Measurements from ENCODE around the gene TBC1D30.
"Not testable (repeated sequence)": the region's sequence is repeated elsewhere in the genome, so short reads cannot be mapped to it uniquely, and the experiment has no call there.

TBC1D30 gene, protein sequence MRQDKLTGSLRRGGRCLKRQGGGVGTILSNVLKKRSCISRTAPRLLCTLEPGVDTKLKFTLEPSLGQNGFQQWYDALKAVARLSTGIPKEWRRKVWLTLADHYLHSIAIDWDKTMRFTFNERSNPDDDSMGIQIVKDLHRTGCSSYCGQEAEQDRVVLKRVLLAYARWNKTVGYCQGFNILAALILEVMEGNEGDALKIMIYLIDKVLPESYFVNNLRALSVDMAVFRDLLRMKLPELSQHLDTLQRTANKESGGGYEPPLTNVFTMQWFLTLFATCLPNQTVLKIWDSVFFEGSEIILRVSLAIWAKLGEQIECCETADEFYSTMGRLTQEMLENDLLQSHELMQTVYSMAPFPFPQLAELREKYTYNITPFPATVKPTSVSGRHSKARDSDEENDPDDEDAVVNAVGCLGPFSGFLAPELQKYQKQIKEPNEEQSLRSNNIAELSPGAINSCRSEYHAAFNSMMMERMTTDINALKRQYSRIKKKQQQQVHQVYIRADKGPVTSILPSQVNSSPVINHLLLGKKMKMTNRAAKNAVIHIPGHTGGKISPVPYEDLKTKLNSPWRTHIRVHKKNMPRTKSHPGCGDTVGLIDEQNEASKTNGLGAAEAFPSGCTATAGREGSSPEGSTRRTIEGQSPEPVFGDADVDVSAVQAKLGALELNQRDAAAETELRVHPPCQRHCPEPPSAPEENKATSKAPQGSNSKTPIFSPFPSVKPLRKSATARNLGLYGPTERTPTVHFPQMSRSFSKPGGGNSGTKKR

DNA sequence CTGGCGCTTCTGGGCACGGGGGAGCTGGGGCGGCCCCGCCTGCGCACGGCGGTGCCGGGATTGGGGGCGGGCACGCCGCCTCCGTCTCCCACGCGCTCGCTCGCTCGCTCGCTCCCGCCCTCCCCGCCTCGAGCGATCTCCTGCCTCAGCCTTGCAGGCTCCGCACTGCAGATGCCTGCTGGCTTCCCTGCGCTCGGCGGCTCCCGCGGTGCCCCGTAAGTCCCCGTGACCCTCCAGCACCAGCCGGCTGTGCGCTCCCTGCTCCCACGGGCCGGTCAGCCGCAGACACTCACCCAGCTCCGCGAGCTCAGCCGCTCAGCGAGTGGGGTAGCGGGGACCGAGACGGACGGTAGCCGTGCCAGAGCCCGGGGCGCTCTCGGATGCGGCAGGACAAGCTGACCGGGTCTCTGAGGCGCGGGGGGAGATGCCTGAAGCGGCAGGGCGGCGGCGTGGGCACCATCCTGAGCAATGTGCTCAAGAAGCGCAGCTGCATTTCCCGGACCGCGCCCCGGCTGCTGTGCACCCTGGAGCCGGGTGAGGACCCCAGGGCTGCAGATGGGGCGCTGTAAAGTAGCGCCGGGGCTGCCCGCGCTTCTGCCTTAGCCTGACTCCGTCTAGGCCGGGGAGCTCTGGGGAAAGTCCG is at the start of gene TBC1D30:
TBC1D30 (plus strand) TSS at position 148 of the 643 bp plus-strand sequence; CDS start at position 381, 233 bp downstream.
- no peak for DNase-seq

DNA sequence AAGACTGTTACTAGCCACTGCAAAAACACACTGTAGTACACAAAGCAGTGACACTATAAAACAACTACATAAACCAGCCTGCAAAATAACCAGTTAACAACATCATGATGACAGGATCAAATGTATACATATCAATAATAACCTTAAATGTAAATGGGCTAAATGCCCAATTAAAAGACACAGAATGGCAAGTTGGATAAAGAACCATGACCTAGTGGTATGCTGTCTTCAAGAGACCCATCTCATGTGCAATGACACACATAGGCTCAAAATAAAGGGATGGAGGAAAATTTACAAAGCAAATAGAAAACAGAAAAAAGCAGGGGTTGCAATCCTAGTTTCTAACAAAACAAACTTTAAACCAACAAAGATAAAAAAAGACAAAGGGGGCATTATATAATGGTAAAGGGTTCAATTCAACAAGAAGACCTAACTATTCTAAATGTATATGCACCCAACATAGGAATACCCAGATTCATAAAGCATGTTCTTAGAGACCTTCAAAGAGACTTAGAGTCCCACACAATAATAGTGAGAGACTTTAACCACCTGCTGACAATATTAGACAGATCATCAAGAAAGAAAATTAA is 49.2 kb upstream of the TBC1D30 start:
- DNase-seq, result not testable (repeated sequence)

DNA sequence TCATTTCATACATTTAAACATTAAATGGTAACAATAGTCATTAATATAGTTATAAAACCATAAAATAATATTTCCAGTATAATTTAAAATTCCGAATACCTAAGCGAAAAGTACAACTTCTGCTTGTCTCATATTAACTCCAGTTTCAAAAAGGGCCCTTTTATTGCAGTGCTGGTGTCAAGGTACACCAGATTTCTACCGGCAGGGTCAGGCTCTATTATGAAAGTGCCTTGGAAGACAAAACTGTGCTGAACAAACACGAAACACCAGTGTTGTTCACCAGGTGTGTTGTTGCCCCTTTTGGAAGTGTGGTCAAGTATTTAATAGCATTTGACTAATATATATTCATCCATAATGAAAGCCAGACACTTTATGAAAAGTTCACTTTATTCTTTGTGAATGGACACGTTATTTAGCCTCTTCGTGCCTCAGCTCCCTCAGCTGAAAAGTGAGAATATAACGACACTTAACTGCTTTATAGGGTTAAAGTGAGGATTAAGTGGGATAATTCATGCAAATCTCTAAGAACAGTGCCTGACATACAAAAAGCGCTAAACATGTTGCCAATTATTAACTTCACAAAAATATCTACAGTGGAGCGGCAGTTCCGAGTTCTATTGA is 45.0 kb upstream of the TBC1D30 start:
- peak; percentile 43 for DNase-seq

- DNase-seq, result no peak
Measured at GRCh38 chr12:64780132-64780530, 44.3 kb upstream of the TBC1D30 start.

DNA sequence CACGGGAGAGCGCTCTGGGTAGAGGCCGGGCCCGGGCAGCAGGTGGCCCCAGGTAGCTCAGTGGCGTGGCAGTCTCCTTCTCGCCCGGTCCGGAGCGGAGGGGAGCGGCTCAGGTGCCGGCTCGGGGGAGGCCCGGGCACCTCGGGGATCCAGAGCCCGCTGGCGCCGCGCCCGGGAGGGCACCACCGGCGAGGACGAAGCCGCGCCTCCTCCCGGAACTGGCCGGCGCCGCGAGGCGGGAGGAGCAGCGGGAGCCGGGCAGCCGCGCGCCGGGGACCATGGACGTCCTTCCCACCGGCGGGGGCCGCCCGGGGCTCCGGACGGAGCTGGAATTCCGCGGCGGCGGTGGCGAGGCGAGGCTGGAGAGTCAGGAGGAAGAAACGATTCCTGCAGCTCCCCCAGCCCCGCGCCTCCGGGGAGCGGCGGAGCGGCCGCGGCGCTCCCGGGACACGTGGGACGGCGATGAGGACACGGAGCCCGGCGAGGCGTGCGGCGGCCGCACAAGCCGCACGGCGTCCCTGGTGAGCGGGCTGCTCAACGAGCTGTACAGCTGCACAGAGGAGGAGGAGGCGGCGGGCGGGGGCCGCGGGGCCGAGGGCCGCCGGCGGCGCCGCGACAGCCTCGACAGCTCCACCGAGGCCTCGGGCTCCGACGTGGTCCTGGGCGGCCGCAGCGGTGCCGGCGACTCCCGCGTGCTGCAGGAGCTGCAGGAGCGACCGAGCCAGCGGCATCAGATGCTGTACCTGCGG is 43.7 kb upstream of the TBC1D30 start:
- peak; percentile 95 for DNase-seq

DNA sequence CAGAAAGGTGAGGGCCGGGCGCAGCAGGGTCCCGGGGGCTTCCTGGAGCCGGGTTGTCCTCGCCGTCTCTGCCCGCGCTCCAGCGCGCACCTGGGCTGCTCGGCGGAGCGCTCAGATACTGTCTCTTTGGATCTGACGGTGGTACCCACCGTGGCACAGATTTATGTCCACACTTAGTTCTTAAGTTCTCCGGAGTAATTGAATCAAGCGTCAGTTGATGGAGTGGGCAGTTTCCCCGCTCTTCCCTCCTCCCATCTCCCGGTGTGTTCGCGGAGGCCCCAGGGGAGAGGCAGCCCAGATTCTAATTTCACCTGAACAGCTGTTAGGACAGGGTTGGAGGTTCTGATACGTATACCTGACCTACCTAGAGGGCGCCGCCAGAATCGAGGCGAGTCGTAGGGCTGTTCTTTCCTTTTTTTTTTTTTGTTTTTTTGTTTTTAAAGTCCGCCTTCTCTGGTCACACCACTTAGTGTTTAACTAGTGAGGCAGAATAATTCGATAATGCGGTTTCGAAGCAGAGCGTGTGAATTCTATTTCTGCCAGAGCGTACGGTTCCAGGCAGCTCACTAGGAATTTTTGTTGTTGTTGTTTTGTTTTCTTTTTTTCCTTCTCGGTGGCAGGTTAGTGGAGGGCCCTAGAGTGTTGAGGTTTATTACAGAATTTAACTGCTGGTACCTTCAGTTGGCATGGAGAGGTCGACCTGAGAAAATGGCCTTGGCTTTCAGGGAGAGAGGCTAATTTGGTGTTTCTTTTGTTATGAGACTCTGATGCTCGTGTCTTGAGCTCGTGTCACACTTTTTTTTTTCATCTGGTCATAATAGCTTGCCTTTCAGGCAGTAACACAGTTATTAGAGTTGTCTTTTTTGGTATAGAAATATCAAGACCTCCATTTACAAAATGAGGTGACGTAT is 42.9 kb upstream of the TBC1D30 start:
- peak; percentile 79 for DNase-seq

GRCh38 chr12:64782191-64782876 is 42.1 kb upstream of the TBC1D30 start:
- DNase-seq, result peak; percentile 59

DNA sequence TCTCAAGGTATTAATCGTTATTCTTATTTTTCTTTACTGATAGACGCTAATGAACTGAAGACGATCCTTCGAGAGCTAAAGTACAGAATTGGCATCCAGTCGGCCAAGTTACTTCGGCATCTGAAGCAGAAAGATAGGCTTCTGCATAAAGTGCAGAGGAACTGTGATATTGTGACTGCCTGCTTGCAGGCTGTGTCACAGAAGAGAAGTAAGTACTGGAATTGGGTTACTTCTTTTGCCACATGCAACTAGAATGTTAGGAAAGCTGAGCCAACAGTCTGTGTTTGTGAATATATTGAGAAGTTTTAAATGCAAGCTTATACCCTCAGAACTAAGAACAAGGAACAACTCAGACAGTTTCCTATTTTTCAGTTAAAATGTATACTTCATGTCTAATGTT is 38.6 kb upstream of the TBC1D30 start:
- DNase-seq, result no peak

DNA sequence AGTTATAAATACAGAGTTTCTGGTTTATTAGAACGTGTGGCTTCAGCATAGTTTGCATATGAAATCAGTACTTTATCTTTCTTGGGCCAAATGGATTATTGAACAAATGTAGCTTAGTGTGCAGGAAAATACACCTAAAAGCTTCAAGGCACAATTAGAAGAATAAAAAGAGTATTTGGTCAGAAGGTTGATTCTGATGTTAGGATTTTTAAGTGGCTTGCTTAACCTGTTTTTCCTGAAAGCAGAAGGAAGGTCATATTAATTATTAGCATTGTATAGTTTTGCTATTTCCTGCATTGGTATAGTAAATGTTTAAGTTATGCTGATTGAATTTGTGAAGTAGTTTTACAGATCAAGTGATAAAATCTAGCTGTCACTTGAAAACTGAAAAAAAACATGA is 34.3 kb upstream of the TBC1D30 start:
- DNase-seq, result peak; percentile 86

GRCh38 chr12:64791036-64791435 is 33.4 kb upstream of the TBC1D30 start:
- DNase-seq, result no peak

GRCh38 chr12:64792128-64792527 is 32.3 kb upstream of the TBC1D30 start:
- DNase-seq, result peak; percentile 24

DNA sequence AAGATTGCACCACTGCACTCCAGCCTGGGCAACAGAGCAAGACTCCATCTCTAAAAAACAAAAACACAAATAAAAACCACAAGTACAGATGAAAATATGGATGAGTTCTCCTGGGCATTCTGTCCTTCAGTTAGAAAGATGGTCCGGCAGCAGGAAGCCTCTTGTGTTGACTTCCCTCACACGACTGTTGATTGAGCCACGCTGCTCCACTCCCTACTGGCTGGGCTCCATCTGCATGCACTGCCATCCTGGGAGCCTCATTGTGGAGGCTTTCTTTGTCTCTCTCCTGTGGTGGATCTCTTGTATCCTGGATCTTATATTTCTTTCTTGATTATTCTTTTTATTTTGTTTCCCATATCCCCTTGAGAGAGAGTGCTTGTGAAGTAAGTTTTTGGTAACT is 30.8 kb upstream of the TBC1D30 start:
- DNase-seq, result no peak

- DNase-seq, result no peak
Measured at GRCh38 chr12:64794305-64794704, 30.1 kb upstream of the TBC1D30 start.

DNA sequence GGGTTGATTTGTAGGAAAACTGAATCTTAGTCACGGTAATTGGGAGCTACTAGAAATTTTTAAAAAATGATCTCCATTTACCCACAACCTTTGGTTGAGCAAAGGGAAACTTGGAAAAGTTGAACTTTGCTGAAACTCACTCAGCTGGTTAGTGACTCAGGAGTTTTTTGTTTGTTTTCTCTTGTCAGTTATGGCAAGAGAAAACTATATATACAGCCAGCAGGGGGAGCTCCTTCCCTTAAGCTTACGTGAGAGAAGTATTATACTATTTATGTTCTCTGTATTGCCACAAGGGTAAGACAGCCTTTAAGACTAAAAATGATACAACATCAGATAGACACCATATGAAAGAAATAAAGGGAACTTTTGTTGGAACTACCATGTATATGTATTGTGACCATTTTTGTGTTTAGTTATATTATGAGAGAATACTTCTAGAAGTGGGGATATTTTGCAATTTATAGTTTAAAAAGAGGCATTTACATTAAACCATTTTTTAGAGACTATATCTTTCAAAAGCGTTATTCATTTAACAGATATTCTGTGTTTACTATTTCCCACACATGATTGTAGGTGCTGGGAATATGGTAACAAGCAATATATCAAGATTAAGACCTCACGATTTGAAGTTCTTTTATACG is 28.1 kb upstream of the TBC1D30 start:
- peak; percentile 97 for DNase-seq

DNA sequence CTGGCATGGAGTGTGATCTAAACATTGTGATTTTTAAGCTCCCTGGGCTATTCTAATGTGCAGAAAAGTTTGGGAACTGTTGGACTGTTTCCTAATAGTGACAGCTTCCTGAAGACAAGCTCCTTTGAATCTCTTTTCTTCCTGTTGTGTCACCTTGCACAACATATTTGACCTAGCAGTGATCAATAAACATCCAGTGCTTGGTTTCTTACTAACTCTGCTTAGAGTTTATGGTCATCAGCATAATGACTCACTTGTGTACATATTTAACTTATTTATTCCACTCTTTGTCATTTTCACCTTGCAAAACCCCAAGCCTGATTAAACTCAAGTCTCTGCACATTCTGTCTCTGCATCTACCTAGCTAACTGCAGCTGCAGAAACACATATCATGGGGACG is 27.3 kb upstream of the TBC1D30 start:
- peak; percentile 70 for DNase-seq

- no peak for DNase-seq
Measured at GRCh38 chr12:64798165-64798564, 26.3 kb upstream of the TBC1D30 start.

DNA sequence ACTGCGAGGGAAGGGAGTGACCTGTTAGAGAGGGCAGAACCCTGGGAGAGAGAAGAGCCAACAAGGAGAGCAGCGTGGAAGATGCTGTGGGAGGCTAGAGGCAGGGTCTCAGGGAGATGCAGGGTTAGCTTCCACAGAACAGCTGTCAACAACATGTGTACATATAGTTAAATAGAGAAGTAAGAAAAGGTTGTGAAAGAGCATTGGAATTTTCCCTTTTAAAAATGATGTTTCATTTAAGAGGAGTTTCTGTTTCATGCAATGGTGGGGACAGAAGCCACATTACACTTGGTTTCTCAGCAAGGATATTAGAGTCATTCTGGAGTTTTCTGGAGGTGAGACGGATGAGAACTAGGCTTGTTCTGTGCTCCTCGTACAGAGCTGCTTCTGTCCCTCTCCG is 23.8 kb upstream of the TBC1D30 start:
- no peak for DNase-seq

- peak; percentile 32 for DNase-seq
Measured at GRCh38 chr12:64801381-64801780, 23.1 kb upstream of the TBC1D30 start.

DNA sequence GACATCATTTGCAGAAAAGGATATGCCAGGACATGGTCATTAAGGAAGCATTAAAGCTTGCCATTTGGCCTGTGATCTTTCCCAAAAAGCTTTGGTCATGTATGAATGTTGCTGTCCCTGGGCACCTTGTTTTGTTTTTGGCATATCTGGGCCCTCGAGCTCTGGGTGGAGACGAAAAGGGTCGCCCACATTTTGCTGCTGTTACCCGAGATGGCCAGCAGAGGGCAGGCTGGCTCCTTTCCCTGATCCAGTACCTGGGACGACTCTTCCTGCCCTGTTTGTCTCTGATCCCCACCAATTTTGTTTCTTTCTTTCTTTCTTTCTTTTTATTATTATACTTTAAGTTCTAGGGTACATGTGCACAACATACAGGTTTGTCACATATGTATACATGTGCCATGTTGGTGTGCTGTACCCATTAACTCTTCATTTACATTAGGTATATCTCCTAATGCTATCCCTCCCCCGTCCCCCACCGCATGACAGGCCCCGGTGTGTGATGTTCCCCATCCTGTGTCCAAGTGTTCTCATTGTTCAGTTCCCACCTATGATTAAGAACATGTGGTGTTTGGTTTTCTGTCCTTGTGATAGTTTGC is 22.2 kb upstream of the TBC1D30 start:
- peak; percentile 74 for DNase-seq

Measured in DMS53 (cell line).